ENCODE results near the gene LANCL2. TPM values are rescaled to one million over a fixed set of nuclear protein-coding genes. Genes with fewer than 3 reads are reported as not detected.

LANCL2 gene
- total RNA-seq, 1 donor from 2014 or later, result 7.1 TPM

GRCh38 chr7:55449205-55449991, 84.3 kb downstream of the LANCL2 start:
- Mint-ChIP-seq H3K4me1 (no peaks in the 10 kb centered on the region), H3K27me3 (ENCODE audit: insufficient read depth, low read depth) (no peaks in the 10 kb centered on the region), H3K4me3 (no peak overlapping the region), H3K27ac (no peak overlapping the region), H3K36me3 (no peaks in the 10 kb centered on the region), H3K9me3 (no peaks in the 10 kb centered on the region)
- Histone ChIP-seq H3K4me2 (no peak overlapping the region), H3K9me3 (ENCODE audit: low read depth) (no peaks in the 10 kb centered on the region), H3K9ac (no peak overlapping the region), H3K27me3 (no peaks in the 10 kb centered on the region), H3K4me1 (no peaks in the 10 kb centered on the region), H4K20me1 (ENCODE audit: low read depth) (no peaks in the 10 kb centered on the region), H2AFZ (replicated peaks) (no peak overlapping the region), H3F3A (ENCODE audit: low read depth) (no peaks in the 10 kb centered on the region), H3K27ac (no peak overlapping the region), H3K4me3 (no peak overlapping the region), H3K79me2 (ENCODE audit: low read depth) (no peaks in the 10 kb centered on the region), H3K36me3 (no peaks in the 10 kb centered on the region)
- DNase-seq (ENCODE audit: low spot score), result no peak
- TF ChIP-seq EZH2phosphoT487 (IDR thresholded peaks at IDR 0.05), result no peak
- TF ChIP-seq, protein P1, sequence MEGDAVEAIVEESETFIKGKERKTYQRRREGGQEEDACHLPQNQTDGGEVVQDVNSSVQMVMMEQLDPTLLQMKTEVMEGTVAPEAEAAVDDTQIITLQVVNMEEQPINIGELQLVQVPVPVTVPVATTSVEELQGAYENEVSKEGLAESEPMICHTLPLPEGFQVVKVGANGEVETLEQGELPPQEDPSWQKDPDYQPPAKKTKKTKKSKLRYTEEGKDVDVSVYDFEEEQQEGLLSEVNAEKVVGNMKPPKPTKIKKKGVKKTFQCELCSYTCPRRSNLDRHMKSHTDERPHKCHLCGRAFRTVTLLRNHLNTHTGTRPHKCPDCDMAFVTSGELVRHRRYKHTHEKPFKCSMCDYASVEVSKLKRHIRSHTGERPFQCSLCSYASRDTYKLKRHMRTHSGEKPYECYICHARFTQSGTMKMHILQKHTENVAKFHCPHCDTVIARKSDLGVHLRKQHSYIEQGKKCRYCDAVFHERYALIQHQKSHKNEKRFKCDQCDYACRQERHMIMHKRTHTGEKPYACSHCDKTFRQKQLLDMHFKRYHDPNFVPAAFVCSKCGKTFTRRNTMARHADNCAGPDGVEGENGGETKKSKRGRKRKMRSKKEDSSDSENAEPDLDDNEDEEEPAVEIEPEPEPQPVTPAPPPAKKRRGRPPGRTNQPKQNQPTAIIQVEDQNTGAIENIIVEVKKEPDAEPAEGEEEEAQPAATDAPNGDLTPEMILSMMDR (IDR thresholded peaks at IDR 0.05), result no peak

DNA sequence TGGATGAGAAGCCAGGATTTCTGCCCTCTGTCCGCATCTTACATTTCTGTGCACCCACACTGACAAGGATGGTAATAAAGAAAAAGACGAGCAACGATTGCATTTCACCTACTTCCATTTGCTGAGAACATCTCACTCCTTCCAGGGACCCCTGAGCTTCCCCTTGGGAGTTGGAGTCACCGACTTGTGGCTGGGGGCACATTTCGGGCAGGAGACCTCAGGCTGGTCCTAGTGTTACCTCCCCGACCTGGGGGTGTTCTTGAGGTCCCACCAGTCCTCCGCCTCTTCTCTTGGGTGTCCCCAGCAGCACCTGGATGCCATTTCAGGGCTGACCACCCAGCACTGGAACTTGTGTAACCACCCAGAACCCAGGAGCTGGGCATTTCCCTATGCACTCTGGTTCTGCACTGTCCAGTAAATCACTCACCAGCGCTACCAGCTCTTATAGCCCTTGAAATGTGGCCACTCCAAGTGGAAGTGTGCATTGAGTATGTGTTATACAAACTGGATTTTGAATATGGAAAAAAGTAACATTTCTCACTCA, 84.9 kb downstream of the LANCL2 start:
- Mint-ChIP-seq H3K36me3 (peaks cover 2% of the 10 kb centered on the region), H3K27ac (no peak overlapping the region), H3K9me3 (peaks cover 6% of the 10 kb centered on the region), H3K4me1 (no peaks in the 10 kb centered on the region), H3K27me3 (ENCODE audit: insufficient read depth, low read depth) (no peaks in the 10 kb centered on the region), H3K4me3 (no peak overlapping the region)
- TF ChIP-seq, protein P1 (IDR thresholded peaks at IDR 0.05), result no peak
- TF ChIP-seq EZH2 (IDR thresholded peaks at IDR 0.05) (no peak), EZH2phosphoT487 (IDR thresholded peaks at IDR 0.05) (no peak)
- H3K9ac ChIP-seq, result no peak overlapping the region
- H3K4me1 ChIP-seq, result no peaks in the 10 kb centered on the region
- no peaks in the 10 kb centered on the region for H3K36me3 ChIP-seq
- H3F3A ChIP-seq (ENCODE audit: low read depth), result no peaks in the 10 kb centered on the region
- no peak overlapping the region for H3K27ac ChIP-seq
- no peaks in the 10 kb centered on the region for H3K79me2 ChIP-seq (ENCODE audit: low read depth)
- no peak for DNase-seq (ENCODE audit: low spot score)
- no peak overlapping the region for H3K4me3 ChIP-seq
- H3K4me2 ChIP-seq, result no peak overlapping the region
- no peaks in the 10 kb centered on the region for H3K9me3 ChIP-seq (ENCODE audit: low read depth)
- H4K20me1 ChIP-seq (ENCODE audit: low read depth), result no peaks in the 10 kb centered on the region
- H2AFZ ChIP-seq (replicated peaks), result no peak overlapping the region
- H3K27me3 ChIP-seq, result no peaks in the 10 kb centered on the region

- peaks cover 13% of the 10 kb centered on the region for H3K9me3 Mint-ChIP-seq
- Histone ChIP-seq H3K36me3 (no peaks in the 10 kb centered on the region), H2AFZ (replicated peaks) (no peak overlapping the region), H3F3A (ENCODE audit: low read depth) (no peaks in the 10 kb centered on the region), H3K79me2 (ENCODE audit: low read depth) (no peaks in the 10 kb centered on the region), H3K27me3 (no peaks in the 10 kb centered on the region), H3K27ac (no peak overlapping the region), H3K4me3 (no peak overlapping the region), H3K9me3 (ENCODE audit: low read depth) (no peaks in the 10 kb centered on the region), H3K4me2 (no peak overlapping the region), H4K20me1 (ENCODE audit: low read depth) (no peaks in the 10 kb centered on the region), H3K9ac (no peak overlapping the region), H3K4me1 (no peaks in the 10 kb centered on the region)
- no peak overlapping the region for H3K4me3 Mint-ChIP-seq
- DNase-seq (ENCODE audit: low spot score), result no peak
- TF ChIP-seq EZH2 (IDR thresholded peaks at IDR 0.05) (no peak), EZH2phosphoT487 (IDR thresholded peaks at IDR 0.05) (no peak)
- TF ChIP-seq, protein P1 (IDR thresholded peaks at IDR 0.05), result no peak
- H3K4me1 Mint-ChIP-seq, result no peaks in the 10 kb centered on the region
- peaks cover 2% of the 10 kb centered on the region for H3K36me3 Mint-ChIP-seq
- no peaks in the 10 kb centered on the region for H3K27me3 Mint-ChIP-seq (ENCODE audit: insufficient read depth, low read depth)
- no peak overlapping the region for H3K27ac Mint-ChIP-seq
Observed at GRCh38 chr7:55452971-55453370, 87.8 kb downstream of the LANCL2 start.

All from neural progenitor cell (in vitro differentiated cells).